HCT116 (cell line): Measurements from ENCODE around the gene SULT1B1. TPM values are rescaled to one million over a fixed set of nuclear protein-coding genes. Genes with fewer than 3 reads are reported as not detected.

Source experiments
- ATAC-seq: fragments of 200-7000 bp; cut with Tn5 transposase; 2 replicates; pipeline ENCODE4 v1.9.1; 2020; ENCODE audit warnings: mild to moderate bottlenecking, moderate library complexity
- BruUV-seq: library from RNA; stranded (reverse); fragments of 400-500 nt; replicated peaks from 2 replicates; lab custom pipeline; 2021; lab: Mats Ljungman, UMichigan
- CTCF ChIA-PET: fragments of 300-600 bp; sonication (Branson Sonifier 250); formaldehyde crosslinking; loops from one replicate; lab custom pipeline; 2021; ENCODE audit warnings: antibody characterized with exemption; lab: Charles Lee
- POLR2A ChIA-PET: fragments of 300-600, 350-600 bp; sonication (Branson Sonifier 250); formaldehyde crosslinking; loops from one replicate; lab custom pipeline; 2021; ENCODE audit warnings: antibody characterized with exemption; lab: Charles Lee
- RAD21 ChIA-PET, 2 experiments: fragments of 300-600 bp; sonication (Branson Sonifier 250); formaldehyde crosslinking; loops; one replicate each; lab custom pipeline; 2023; ENCODE audit warnings: low total read pairs in 2 of 2; ENCODE audit not compliant: uncharacterized antibody in 2 of 2, unreplicated experiment in 2 of 2, low non-redundant PET in 1 of 2; lab: Charles Lee
- DNase-seq: peaks from one replicate; pipeline ENCODE4 v3.0.0-alpha.2; 2010; ENCODE audit warnings: low read depth, low spot score
- H2AFZ ChIP-seq: fragments of 200-600 bp; shearing (Covaris generic), sonication (generic); 2 replicates; pipeline ENCODE4 v1.6.1; 2017; ENCODE audit warnings: low read depth, mixed run types, mixed read lengths, antibody characterized with exemption, low read length; ENCODE audit not compliant: poor library complexity, severe bottlenecking
- H3K27ac ChIP-seq: 2 replicates; pipeline ENCODE4 v1.5.1; 2012; ENCODE audit warnings: low read depth, low read length
- H3K27me3 ChIP-seq: fragments of 200-600 bp; sonication (generic); 2 replicates; pipeline ENCODE4 v1.6.1; 2016; ENCODE audit warnings: mixed run types, low read length, mixed read lengths; ENCODE audit not compliant: insufficient read depth
- H3K36me3 ChIP-seq, 2 experiments: fragments of 200-500 bp in 1 of 2; fragments of 200-600 bp in 1 of 2; sonication (Bioruptor generic) in 1 of 2; sonication (generic) in 1 of 2; 2 replicates each; pipeline versions ENCODE4 v1.5.1 to v1.6.1; 2014 to 2016; ENCODE audit warnings: low read length in 2 of 2, inconsistent platforms in 1 of 2, mixed read lengths in 1 of 2, mixed run types in 1 of 2; ENCODE audit not compliant: insufficient read depth in 2 of 2, control insufficient read depth in 1 of 2
- H3K4me1 ChIP-seq, 2 experiments: fragments of 200-600 bp in 1 of 2; sonication (generic) in 1 of 2; 2 replicates each; pipeline versions ENCODE4 v1.5.1 to v1.6.1; 2012 to 2017; ENCODE audit warnings: low read length in 2 of 2, inconsistent platforms in 1 of 2, mild to moderate bottlenecking in 1 of 2, mixed read lengths in 1 of 2, mixed run types in 1 of 2, moderate library complexity in 1 of 2; ENCODE audit not compliant: insufficient read depth in 2 of 2, control insufficient read depth in 1 of 2
- H3K4me2 ChIP-seq: fragments of 200-600 bp; sonication (generic); 2 replicates; pipeline ENCODE4 v1.6.1; 2017; ENCODE audit warnings: mixed run types, low read length, mixed read lengths
- H3K4me3 ChIP-seq, 2 experiments: fragments of 200-600 bp in 1 of 2; sonication (generic) in 1 of 2; replicated peaks in 1 of 2; 2 replicates each; pipeline ENCODE4 v1.5.1; 2011 to 2016; ENCODE audit warnings: low read length in 2 of 2, control low read depth in 1 of 2, low read depth in 1 of 2, mild to moderate bottlenecking in 1 of 2, mixed read lengths in 1 of 2, mixed run types in 1 of 2
- H3K79me2 ChIP-seq: fragments of 200-600 bp; sonication (generic); 2 replicates; pipeline ENCODE4 v1.6.1; 2017; ENCODE audit warnings: mild to moderate bottlenecking, mixed run types, low read length, moderate library complexity, mixed read lengths; ENCODE audit not compliant: insufficient read depth
- H3K9ac ChIP-seq: fragments of 200-600 bp; sonication (generic); 2 replicates; pipeline ENCODE4 v1.6.1; 2016; ENCODE audit warnings: low read length, mixed read lengths
- H3K9me2 ChIP-seq: fragments of 200-600 bp; sonication (generic), shearing (Covaris generic); 2 replicates; pipeline ENCODE4 v1.6.1; 2017; ENCODE audit warnings: mixed run types, mild to moderate bottlenecking, moderate library complexity; ENCODE audit not compliant: insufficient read depth
- H3K9me3 ChIP-seq, 2 experiments: fragments of 200-500 bp in 1 of 2; fragments of 200-600 bp in 1 of 2; sonication (Bioruptor generic) in 1 of 2; sonication (generic) in 1 of 2; 2 replicates each; pipeline ENCODE4 v1.6.1; 2014 to 2017; ENCODE audit warnings: low read length in 2 of 2, mixed read lengths in 2 of 2, inconsistent platforms in 1 of 2, low read depth in 1 of 2, mild to moderate bottlenecking in 1 of 2, mixed run types in 1 of 2, moderate library complexity in 1 of 2; ENCODE audit not compliant: control insufficient read depth in 1 of 2, insufficient read depth in 1 of 2
- H4K20me1 ChIP-seq: fragments of 200-600 bp; sonication (generic), shearing (Covaris generic); 2 replicates; pipeline ENCODE4 v1.6.1; 2017; ENCODE audit warnings: mixed run types, mild to moderate bottlenecking, moderate library complexity; ENCODE audit not compliant: insufficient read depth
- CBX3 ChIP-seq: IDR thresholded peaks from 2 replicates; pipeline ENCODE4 v1.6.1; 2012; ENCODE audit warnings: low read depth
- CEBPB ChIP-seq: IDR thresholded peaks from 2 replicates; pipeline ENCODE4 v1.6.1; 2012; ENCODE audit warnings: low read depth
- EGR1 ChIP-seq: IDR thresholded peaks from 2 replicates; pipeline ENCODE4 v1.6.1; 2012; ENCODE audit warnings: low read depth
- EZH2phosphoT487 ChIP-seq: fragments of 200-600 bp; IDR thresholded peaks from 2 replicates; pipeline ENCODE4 v1.6.1; 2018; ENCODE audit warnings: antibody characterized with exemption, borderline replicate concordance
- POLR2A ChIP-seq: IDR thresholded peaks from 2 replicates; pipeline ENCODE4 v1.7.0; 2011; ENCODE audit warnings: borderline replicate concordance; ENCODE audit not compliant: insufficient read depth, insufficient read length; ENCODE audit errors: extremely low read depth
- RAD21 ChIP-seq: IDR thresholded peaks from 2 replicates; pipeline ENCODE4 v1.6.1; 2012; ENCODE audit warnings: low read depth, mild to moderate bottlenecking
- SIN3A ChIP-seq: IDR thresholded peaks from 2 replicates; pipeline ENCODE4 v1.6.1; 2012; ENCODE audit warnings: low read depth
- SP1 ChIP-seq: IDR thresholded peaks from 2 replicates; pipeline ENCODE4 v1.6.1; 2012; ENCODE audit warnings: low read depth
- SRF ChIP-seq: IDR thresholded peaks from 2 replicates; pipeline ENCODE4 v1.6.1; 2012; ENCODE audit warnings: low read depth
- TCF7L2 ChIP-seq: IDR thresholded peaks from 2 replicates; pipeline ENCODE4 v1.7.0; 2011; ENCODE audit warnings: borderline replicate concordance, inconsistent platforms; ENCODE audit not compliant: insufficient read depth, insufficient read length; ENCODE audit errors: extremely low read depth
- YY1 ChIP-seq: IDR thresholded peaks from 2 replicates; pipeline ENCODE4 v1.6.1; 2011; ENCODE audit warnings: low read length, low read depth, moderate library complexity, mild to moderate bottlenecking; ENCODE audit not compliant: insufficient replicate concordance; ENCODE audit errors: extremely low read depth
- ZFX ChIP-seq: fragments of 450-650 bp; IDR thresholded peaks from 2 replicates; pipeline ENCODE4 v1.6.1; 2017
- ZNF274 ChIP-seq: fragments of 200-500 bp; sonication (Bioruptor generic); IDR thresholded peaks from 2 replicates; pipeline ENCODE4 v1.6.1; 2014; ENCODE audit warnings: mild to moderate bottlenecking, low read depth, low read length, inconsistent platforms
- intact Hi-C: fragments of 100-400 bp; cut with micrococcal nuclease; formaldehyde crosslinking; loops from 2 replicates; pipeline ENCODE4 v1.10.0; 2022
- total RNA-seq: library from RNA; stranded (reverse); gene quantifications from one replicate; pipeline ENCODE4 v1.2.1, GENCODE V29; 2021; ENCODE audit not compliant: unreplicated experiment
- TF ChIP-seq, protein P1 (sequence below), 3 experiments: fragments of 200-600 bp in 1 of 3; sonication (generic) in 1 of 3; IDR thresholded peaks in 2 of 3; conservative IDR thresholded peaks in 1 of 3; 2 replicates each; pipeline ENCODE4 v1.5.1; 2012 to 2017; ENCODE audit warnings: low read depth in 2 of 3, low read length in 2 of 3, antibody characterized with exemption in 1 of 3, borderline replicate concordance in 1 of 3, control low read depth in 1 of 3, mild to moderate bottlenecking in 1 of 3, mixed read lengths in 1 of 3, mixed run types in 1 of 3, moderate library complexity in 1 of 3; ENCODE audit not compliant: insufficient read depth in 1 of 3
- TF ChIP-seq, protein P2 (sequence below): IDR thresholded peaks from 2 replicates; pipeline ENCODE4 v1.6.1; 2012
- TF ChIP-seq, protein P3 (sequence below): IDR thresholded peaks from 2 replicates; pipeline ENCODE4 v1.6.1; 2011; ENCODE audit warnings: mild to moderate bottlenecking, low read length, moderate library complexity; ENCODE audit not compliant: insufficient replicate concordance; ENCODE audit errors: extremely low read depth

SULT1B1 gene
- total RNA-seq, 1 experiment from 2014 or later, result 0.10 TPM

DNA sequence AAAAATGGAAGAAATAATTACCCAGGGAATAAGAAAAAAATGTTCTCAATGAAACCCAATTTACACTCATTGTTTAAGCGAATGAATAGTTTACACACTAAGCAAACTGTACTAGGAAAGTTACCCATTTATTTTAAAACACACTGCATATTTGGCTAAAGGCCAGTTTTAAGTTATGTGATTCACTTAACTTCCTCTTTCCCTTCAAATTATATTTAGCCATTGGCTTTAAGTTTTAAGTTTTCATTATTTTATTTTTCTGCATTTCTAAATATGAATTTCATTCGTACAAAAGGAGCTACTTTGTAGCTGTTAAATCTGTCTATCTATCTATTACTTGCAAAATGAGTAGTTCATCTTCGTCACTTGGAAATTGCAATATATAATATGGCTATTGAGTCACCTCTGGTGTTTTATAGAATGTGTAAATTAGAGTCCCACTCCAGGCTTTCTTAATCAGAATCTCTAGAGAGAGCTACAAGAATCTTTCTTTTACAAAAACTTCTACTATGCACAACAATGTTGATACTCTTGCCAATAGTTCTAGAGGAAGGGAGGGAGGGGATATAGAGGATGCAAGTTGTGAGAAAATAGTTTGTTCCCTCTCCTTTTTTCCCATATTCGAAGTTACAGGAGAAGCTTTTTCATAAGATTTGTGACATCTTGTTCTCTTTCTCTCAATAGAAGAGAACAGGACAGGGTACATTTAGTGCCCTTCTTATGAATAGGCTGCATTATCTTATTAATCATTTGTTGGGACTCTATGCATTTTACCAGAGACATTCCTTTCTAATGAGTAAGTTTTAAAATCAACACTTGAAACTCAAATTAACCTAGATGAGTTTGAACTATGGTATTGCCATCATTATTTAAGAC, 41.8 kb downstream of the SULT1B1 start:
- POLR2A ChIA-PET, result no interaction called here
- Histone ChIP-seq H3K9ac (no peak overlapping the region), H3K27ac (no peak overlapping the region), H3K79me2 (no peaks in the 10 kb centered on the region), H3K4me3 (no peak overlapping the region), H3K36me3 (no peaks in the 10 kb centered on the region), H3K4me2 (no peak overlapping the region), H2AFZ (no peak overlapping the region), H3K4me1 (no peaks in the 10 kb centered on the region), H3K9me2 (no peaks in the 10 kb centered on the region), H3K27me3 (no peaks in the 10 kb centered on the region), H4K20me1 (no peaks in the 10 kb centered on the region), H3K9me3 (no peaks in the 10 kb centered on the region)
- no peak for TF ChIP-seq CBX3
- TF ChIP-seq SRF, result no peak
- no peak for TF ChIP-seq EGR1
- no peak for TF ChIP-seq RAD21
- TF ChIP-seq TCF7L2, result no peak
- no peak for TF ChIP-seq EZH2phosphoT487
- TF ChIP-seq CEBPB, result no peak
- DNase-seq (no peak), ATAC-seq (no peak)
- no TSS peak for BruUV-seq
- intact Hi-C loops, result no loop called here
- RAD21 ChIA-PET, result no interaction called here
- CTCF ChIA-PET, result no interaction called here

DNA sequence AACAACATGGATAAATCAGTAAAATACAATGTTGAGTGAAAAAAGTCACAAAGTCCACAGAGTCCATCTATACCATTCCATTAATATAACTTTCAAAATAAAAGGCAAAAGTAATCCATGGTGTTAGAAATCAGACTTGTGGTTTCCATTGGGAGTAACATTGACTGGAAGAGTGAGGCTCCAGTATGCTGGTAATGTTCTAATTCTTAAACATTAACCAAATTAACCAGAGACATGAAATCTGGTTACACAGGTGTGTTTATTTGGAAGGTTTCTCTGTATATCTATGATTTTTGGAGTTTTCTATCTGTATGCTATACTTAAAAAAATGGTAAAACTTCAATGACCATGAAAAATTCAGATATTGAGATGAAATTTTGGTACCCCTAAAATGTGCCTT, 42.6 kb downstream of the SULT1B1 start:
- BruUV-seq, result no TSS peak
- CTCF ChIA-PET, result no interaction called here
- no peak for ATAC-seq
- intact Hi-C loops, result no loop called here
- H2AFZ ChIP-seq, result no peak overlapping the region
- H3K27ac ChIP-seq, result no peak overlapping the region
- H3K4me1 ChIP-seq, result no peaks in the 10 kb centered on the region
- no peaks in the 10 kb centered on the region for H3K27me3 ChIP-seq
- no peaks in the 10 kb centered on the region for H3K9me2 ChIP-seq
- H3K79me2 ChIP-seq, result no peaks in the 10 kb centered on the region
- H4K20me1 ChIP-seq, result no peaks in the 10 kb centered on the region
- RAD21 ChIA-PET, result no interaction called here
- H3K36me3 ChIP-seq, result no peaks in the 10 kb centered on the region
- H3K9ac ChIP-seq, result no peak overlapping the region
- no peaks in the 10 kb centered on the region for H3K9me3 ChIP-seq
- H3K4me2 ChIP-seq, result no peak overlapping the region
- no peak for DNase-seq
- H3K4me3 ChIP-seq, result no peak overlapping the region
- POLR2A ChIA-PET, result no interaction called here
- TF ChIP-seq ZFX (no peak), YY1 (no peak), SRF (no peak), POLR2A (no peak), SP1 (no peak), ZNF274 (no peak), TCF7L2 (no peak), CBX3 (no peak), SIN3A (no peak), EZH2phosphoT487 (no peak), EGR1 (no peak)
- TF ChIP-seq, protein P1, sequence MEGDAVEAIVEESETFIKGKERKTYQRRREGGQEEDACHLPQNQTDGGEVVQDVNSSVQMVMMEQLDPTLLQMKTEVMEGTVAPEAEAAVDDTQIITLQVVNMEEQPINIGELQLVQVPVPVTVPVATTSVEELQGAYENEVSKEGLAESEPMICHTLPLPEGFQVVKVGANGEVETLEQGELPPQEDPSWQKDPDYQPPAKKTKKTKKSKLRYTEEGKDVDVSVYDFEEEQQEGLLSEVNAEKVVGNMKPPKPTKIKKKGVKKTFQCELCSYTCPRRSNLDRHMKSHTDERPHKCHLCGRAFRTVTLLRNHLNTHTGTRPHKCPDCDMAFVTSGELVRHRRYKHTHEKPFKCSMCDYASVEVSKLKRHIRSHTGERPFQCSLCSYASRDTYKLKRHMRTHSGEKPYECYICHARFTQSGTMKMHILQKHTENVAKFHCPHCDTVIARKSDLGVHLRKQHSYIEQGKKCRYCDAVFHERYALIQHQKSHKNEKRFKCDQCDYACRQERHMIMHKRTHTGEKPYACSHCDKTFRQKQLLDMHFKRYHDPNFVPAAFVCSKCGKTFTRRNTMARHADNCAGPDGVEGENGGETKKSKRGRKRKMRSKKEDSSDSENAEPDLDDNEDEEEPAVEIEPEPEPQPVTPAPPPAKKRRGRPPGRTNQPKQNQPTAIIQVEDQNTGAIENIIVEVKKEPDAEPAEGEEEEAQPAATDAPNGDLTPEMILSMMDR (IDR thresholded peaks at IDR 0.05 in 2 of 3, conservative IDR thresholded peaks at IDR 0.05 in 1 of 3; ENCODE audit: borderline replicate concordance in 1 of 3, insufficient read depth in 1 of 3, low read depth in 2 of 3, low read length in 2 of 3), result no peak
- TF ChIP-seq, protein P2, sequence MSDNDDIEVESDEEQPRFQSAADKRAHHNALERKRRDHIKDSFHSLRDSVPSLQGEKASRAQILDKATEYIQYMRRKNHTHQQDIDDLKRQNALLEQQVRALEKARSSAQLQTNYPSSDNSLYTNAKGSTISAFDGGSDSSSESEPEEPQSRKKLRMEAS, result no peak
- TF ChIP-seq, protein P3, sequence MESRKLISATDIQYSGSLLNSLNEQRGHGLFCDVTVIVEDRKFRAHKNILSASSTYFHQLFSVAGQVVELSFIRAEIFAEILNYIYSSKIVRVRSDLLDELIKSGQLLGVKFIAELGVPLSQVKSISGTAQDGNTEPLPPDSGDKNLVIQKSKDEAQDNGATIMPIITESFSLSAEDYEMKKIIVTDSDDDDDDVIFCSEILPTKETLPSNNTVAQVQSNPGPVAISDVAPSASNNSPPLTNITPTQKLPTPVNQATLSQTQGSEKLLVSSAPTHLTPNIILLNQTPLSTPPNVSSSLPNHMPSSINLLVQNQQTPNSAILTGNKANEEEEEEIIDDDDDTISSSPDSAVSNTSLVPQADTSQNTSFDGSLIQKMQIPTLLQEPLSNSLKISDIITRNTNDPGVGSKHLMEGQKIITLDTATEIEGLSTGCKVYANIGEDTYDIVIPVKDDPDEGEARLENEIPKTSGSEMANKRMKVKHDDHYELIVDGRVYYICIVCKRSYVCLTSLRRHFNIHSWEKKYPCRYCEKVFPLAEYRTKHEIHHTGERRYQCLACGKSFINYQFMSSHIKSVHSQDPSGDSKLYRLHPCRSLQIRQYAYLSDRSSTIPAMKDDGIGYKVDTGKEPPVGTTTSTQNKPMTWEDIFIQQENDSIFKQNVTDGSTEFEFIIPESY, result no peak
